Measurements from ENCODE around the gene ACTR6. TPM values are rescaled to one million over a fixed set of nuclear protein-coding genes. Genes with fewer than 3 reads are reported as not detected.

Gene ACTR6
- total and polyA plus RNA-seq, 8 donors = 18.4 to 42.8 (median 33.0) TPM

GRCh38 chr12:100164153-100164704, 36.4 kb upstream of the ACTR6 start:
- no peak for TF ChIP-seq CTCF (IDR thresholded peaks at IDR 0.05)
- intact Hi-C loops (cut with DNase I) = no loop called here
- H3K4me3 ChIP-seq = peak overlapping the region in 1 of 2 donors; percentile 18

GRCh38 chr12:100165356-100165755, 35.3 kb upstream of the ACTR6 start:
- Histone ChIP-seq H3K27ac (no peak overlapping the region), H3K36me3 (no peaks in the 10 kb centered on the region), H3K27me3 (no peaks in the 10 kb centered on the region), H3K9me3 (no peaks in the 10 kb centered on the region), H3K4me3 (no peak overlapping the region), H3K4me1 (peaks cover 3 to 10% of the 10 kb centered on the region in 2 donors)
- DNase-seq (no peak), ATAC-seq (no peak)
- intact Hi-C loops (cut with DNase I) = no loop called here
- no peak for TF ChIP-seq CTCF (IDR thresholded peaks at IDR 0.05)

More at GRCh38 chr12:100164153-100164704, 36.4 kb upstream of the ACTR6 start:
- H3K27ac ChIP-seq = no peak overlapping the region
- no peaks in the 10 kb centered on the region for H3K27me3 ChIP-seq
- peaks cover 3 to 10% of the 10 kb centered on the region in 2 donors for H3K4me1 ChIP-seq
- ATAC-seq = no peak
- no peaks in the 10 kb centered on the region for H3K9me3 ChIP-seq
- no peaks in the 10 kb centered on the region for H3K36me3 ChIP-seq
- DNase-seq = no peak

- Histone ChIP-seq H3K4me1 (peaks cover 3 to 10% of the 10 kb centered on the region in 2 donors), H3K4me3 (no peak overlapping the region), H3K36me3 (no peaks in the 10 kb centered on the region), H3K9me3 (no peaks in the 10 kb centered on the region), H3K27me3 (no peaks in the 10 kb centered on the region), H3K27ac (no peak overlapping the region)
- ATAC-seq (no peak), DNase-seq (no peak)
- intact Hi-C loops (cut with DNase I) = no loop called here
- TF ChIP-seq CTCF (IDR thresholded peaks at IDR 0.05) = no peak
These were observed 34.4 kb upstream of the ACTR6 start for GRCh38 chr12:100166232-100166631.

- intact Hi-C loops (cut with DNase I) = no loop called here
- no peak for DNase-seq
- H3K4me1 ChIP-seq = peaks cover 3 to 9% of the 10 kb centered on the region in 2 donors
- no peaks in the 10 kb centered on the region for H3K27me3 ChIP-seq
- no peaks in the 10 kb centered on the region for H3K9me3 ChIP-seq
- no peak for TF ChIP-seq CTCF (IDR thresholded peaks at IDR 0.05)
- ATAC-seq = no peak
- H3K27ac ChIP-seq = no peak overlapping the region
- no peak overlapping the region for H3K4me3 ChIP-seq
- H3K36me3 ChIP-seq = no peaks in the 10 kb centered on the region
These were observed 32.1 kb upstream of the ACTR6 start for GRCh38 chr12:100168562-100168961.

- DNase-seq = no peak
- no peaks in the 10 kb centered on the region for H3K27me3 ChIP-seq
- peaks cover under 1% of the 10 kb centered on the region in 2 donors for H3K4me1 ChIP-seq
- no peak overlapping the region for H3K27ac ChIP-seq
- no peak for TF ChIP-seq CTCF (IDR thresholded peaks at IDR 0.05)
- intact Hi-C loops (cut with DNase I) = no loop called here
- H3K4me3 ChIP-seq = no peak overlapping the region
- H3K9me3 ChIP-seq = no peaks in the 10 kb centered on the region
- H3K36me3 ChIP-seq = no peaks in the 10 kb centered on the region
- no peak for ATAC-seq
These were observed 31.3 kb upstream of the ACTR6 start for GRCh38 chr12:100169345-100169744.

Data from left lung (tissue), 10 donors.